Upper lobe of right lung (tissue), 1 donor: ENCODE data around the gene PLXNB1. TPM values are rescaled to one million over a fixed set of nuclear protein-coding genes. Genes with fewer than 3 reads are reported as not detected.
A peak's percentile ranks its signal among the peaks of the same experiment; 100 is the strongest.

ENCODE experiments used
- ATAC-seq: fragments of 200-7000 bp; cut with Tn5 transposase; one replicate; pipeline ENCODE4 v1.9.1; 2020; ENCODE audit warnings: mild to moderate bottlenecking, moderate library complexity
- DNase-seq: peaks from one replicate; pipeline ENCODE4 v3.0.0-alpha.2; 2020
- H3K27ac ChIP-seq: fragments of 200-600 bp; one replicate; pipeline ENCODE4 v1.8.0; 2022
- H3K27me3 ChIP-seq: fragments of 200-600 bp; one replicate; pipeline ENCODE4 v1.8.0; 2022; ENCODE audit warnings: mild to moderate bottlenecking
- H3K36me3 ChIP-seq: fragments of 200-600 bp; one replicate; pipeline ENCODE4 v1.8.0; 2022
- H3K4me1 ChIP-seq: fragments of 200-600 bp; one replicate; pipeline ENCODE4 v1.8.0; 2022
- H3K4me3 ChIP-seq: fragments of 200-600 bp; one replicate; pipeline ENCODE4 v1.8.0; 2022; ENCODE audit warnings: mild to moderate bottlenecking
- H3K9me3 ChIP-seq: fragments of 200-600 bp; one replicate; pipeline ENCODE4 v1.8.0; 2022
- intact Hi-C: fragments of 100-400 bp; cut with DNase I; formaldehyde crosslinking; loops from one replicate; pipeline ENCODE4 v1.11.0; 2022
- total RNA-seq: library from RNA; stranded (reverse); fragmentation: NEBNext Ultra II Directional; extraction: Animal tissue kit (Norgen Biotek cat#: 25700); gene quantifications from one replicate; pipeline ENCODE4 v1.2.1, GENCODE V29; 2021
- TF ChIP-seq, protein P1 (sequence below): fragments of 200-600 bp; IDR thresholded peaks from one replicate; pipeline ENCODE4 v1.8.0; 2022; ENCODE audit warnings: antibody characterized with exemption
- donor health status: DM: no; HTN: yes; CAD: no; lungs with severe emphysema.

PLXNB1 gene
- total RNA-seq, 1 donor from 2014 or later: 103 TPM

DNA sequence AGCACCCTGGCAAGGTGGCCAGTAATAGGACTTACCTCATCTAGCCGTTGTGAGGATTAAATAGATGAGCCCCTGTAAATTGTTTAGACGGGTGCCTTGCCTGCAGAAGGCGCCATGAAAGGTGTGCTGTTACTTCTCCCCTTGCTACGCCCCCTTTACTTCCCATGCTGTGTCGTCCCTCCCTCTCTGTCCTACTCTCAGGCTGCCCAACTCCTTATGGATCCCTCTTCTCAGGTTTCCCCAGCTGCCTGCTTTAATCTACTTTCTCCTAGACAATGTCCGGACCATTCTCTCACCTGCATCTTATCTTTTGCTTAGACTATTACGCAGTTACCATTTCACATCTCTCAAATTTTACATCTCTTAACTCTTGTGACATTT, 59.6 kb downstream of the PLXNB1 start:
- intact Hi-C loops: no loop called here
- DNase-seq (no peak), ATAC-seq (no peak)
- no peaks in the 10 kb centered on the region for H3K4me1 ChIP-seq
- no peaks in the 10 kb centered on the region for H3K27me3 ChIP-seq
- TF ChIP-seq, protein P1, sequence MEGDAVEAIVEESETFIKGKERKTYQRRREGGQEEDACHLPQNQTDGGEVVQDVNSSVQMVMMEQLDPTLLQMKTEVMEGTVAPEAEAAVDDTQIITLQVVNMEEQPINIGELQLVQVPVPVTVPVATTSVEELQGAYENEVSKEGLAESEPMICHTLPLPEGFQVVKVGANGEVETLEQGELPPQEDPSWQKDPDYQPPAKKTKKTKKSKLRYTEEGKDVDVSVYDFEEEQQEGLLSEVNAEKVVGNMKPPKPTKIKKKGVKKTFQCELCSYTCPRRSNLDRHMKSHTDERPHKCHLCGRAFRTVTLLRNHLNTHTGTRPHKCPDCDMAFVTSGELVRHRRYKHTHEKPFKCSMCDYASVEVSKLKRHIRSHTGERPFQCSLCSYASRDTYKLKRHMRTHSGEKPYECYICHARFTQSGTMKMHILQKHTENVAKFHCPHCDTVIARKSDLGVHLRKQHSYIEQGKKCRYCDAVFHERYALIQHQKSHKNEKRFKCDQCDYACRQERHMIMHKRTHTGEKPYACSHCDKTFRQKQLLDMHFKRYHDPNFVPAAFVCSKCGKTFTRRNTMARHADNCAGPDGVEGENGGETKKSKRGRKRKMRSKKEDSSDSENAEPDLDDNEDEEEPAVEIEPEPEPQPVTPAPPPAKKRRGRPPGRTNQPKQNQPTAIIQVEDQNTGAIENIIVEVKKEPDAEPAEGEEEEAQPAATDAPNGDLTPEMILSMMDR: no peak
- H3K27ac ChIP-seq: no peak overlapping the region
- H3K4me3 ChIP-seq: no peak overlapping the region
- no peaks in the 10 kb centered on the region for H3K9me3 ChIP-seq
- no peaks in the 10 kb centered on the region for H3K36me3 ChIP-seq

DNA sequence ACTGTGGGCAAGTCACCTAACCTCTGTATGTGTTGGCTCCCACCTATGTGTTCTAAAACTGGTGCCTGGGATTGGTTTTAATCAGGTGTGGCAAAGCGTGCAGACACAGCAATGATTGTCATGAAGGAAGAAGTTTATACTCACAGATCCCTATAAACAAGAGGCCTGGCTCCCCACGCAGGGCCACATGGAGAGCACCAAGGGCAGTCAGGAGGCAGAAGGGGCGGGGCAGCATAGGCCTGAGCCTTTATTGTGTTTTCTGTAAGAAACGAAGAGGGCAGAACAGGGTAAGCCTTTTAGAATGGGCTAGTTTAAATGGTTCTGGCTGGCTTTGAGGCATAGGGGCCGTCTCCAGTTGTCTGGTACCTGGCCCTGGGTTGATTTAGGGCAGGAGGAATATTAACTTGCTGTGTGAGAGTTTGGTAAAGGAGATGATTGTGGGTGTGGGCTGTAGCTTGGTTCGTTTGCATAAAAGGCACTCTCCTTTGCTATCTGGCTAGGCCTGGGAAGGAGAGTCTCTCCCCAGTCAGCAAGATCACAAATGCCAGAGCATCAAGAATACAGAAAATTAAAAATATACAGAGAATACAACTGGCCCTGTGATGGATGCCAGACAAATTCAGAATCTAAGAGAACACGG, 60.1 kb downstream of the PLXNB1 start:
- ATAC-seq: no peak
- TF ChIP-seq, protein P1: no peak
- DNase-seq: no peak

DNA sequence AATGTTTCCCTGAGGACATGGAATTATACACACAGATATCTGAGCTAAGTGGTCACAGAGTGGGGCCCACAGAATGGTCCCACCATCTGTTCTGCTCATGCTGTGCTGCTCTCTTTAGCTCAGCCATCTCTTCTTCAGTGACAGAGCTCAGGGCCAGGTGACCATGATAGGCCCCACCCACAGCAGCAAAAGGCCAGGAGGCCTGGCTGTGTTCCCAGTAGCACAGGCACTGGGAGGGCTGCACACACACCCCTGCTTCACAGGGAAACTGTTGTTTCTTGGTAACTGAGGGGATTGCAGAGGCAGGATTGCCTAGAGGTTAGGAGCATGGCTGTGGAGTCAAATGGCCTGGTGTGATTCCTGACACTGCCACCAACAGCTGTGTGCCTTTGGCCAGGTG, 62.7 kb downstream of the PLXNB1 start:
- TF ChIP-seq, protein P1: no peak
- Histone ChIP-seq H3K27ac (no peak overlapping the region), H3K9me3 (peaks cover 2% of the 10 kb centered on the region), H3K27me3 (no peaks in the 10 kb centered on the region), H3K36me3 (no peaks in the 10 kb centered on the region), H3K4me1 (no peaks in the 10 kb centered on the region), H3K4me3 (no peak overlapping the region)
- DNase-seq (no peak), ATAC-seq (peak; percentile 34)
- intact Hi-C loops: no loop called here

More for the DNA sequence above, 60.1 kb downstream of the PLXNB1 start:
- intact Hi-C loops: no loop called here
- Histone ChIP-seq H3K4me1 (no peaks in the 10 kb centered on the region), H3K36me3 (no peaks in the 10 kb centered on the region), H3K27ac (no peak overlapping the region), H3K4me3 (no peak overlapping the region), H3K27me3 (no peaks in the 10 kb centered on the region), H3K9me3 (no peaks in the 10 kb centered on the region)

DNA sequence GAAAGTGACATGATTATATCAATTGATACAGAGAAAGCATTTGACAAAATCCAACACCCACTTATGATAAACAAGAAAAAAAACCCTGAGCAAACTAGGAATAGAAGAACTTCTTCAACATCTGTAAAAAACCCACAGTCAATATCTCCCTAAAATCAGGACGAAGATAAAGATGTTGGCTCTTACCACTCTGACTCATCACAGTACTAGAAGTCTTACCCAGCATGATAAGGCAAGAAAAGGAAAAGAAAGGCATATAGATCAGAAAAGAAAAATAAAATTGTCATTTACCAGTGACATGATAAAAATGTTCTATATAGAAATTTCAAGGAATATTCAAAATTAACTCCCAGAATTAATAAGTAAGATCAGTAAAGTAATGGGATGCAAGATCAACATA, 65.0 kb downstream of the PLXNB1 start:
- ATAC-seq (no peak), DNase-seq (no peak)
- no peaks in the 10 kb centered on the region for H3K4me1 ChIP-seq
- intact Hi-C loops: no loop called here
- H3K4me3 ChIP-seq: no peak overlapping the region
- no peak overlapping the region for H3K27ac ChIP-seq
- peaks cover 7% of the 10 kb centered on the region for H3K9me3 ChIP-seq
- H3K27me3 ChIP-seq: no peaks in the 10 kb centered on the region
- H3K36me3 ChIP-seq: no peaks in the 10 kb centered on the region
- TF ChIP-seq, protein P1: no peak

DNA sequence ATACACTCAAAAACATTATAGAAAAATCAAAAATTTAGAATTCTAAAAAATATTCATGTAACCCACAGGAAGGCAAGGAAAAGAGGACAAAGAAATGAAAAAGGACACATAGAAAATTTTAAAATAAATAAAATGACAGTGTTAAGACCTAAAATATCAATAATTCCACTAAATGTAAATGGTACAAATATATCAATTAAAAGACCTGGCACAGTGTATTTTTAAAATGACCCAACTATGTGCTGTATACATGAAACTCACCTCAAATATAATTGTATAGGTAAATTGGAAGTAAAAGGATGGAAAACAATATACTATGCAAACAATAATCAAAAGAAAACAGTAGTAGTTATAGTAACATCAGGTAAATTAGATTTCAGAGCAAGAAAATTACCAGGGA, 68.0 kb downstream of the PLXNB1 start:
- Histone ChIP-seq H3K9me3 (peaks cover 7% of the 10 kb centered on the region), H3K4me1 (no peaks in the 10 kb centered on the region), H3K36me3 (no peaks in the 10 kb centered on the region), H3K4me3 (no peak overlapping the region), H3K27me3 (no peaks in the 10 kb centered on the region), H3K27ac (no peak overlapping the region)
- intact Hi-C loops: no loop called here
- TF ChIP-seq, protein P1: no peak
- ATAC-seq (no peak), DNase-seq (no peak)

DNA sequence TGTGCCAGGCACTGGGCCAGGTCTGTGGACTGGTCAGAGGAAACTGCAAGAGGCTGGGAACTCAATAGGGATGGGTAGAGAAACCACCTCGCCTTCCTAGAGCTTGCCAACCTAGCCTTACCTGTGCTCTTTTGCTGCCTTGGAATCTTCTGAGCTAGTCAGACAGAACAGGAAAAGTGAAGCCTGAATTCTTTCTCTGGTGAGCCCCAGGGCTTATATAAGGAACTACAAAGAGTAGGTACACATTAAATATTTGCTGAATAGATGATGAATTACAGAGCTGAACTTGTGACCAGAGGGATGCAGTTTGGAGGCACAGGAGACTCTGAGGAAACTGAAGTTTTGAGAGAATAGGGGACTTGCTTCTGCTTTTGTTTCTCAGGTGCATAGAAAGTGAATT, 73.5 kb downstream of the PLXNB1 start:
- no peak overlapping the region for H3K27ac ChIP-seq
- no peaks in the 10 kb centered on the region for H3K27me3 ChIP-seq
- ATAC-seq (no peak), DNase-seq (no peak)
- H3K4me1 ChIP-seq: no peaks in the 10 kb centered on the region
- intact Hi-C loops: no loop called here
- TF ChIP-seq, protein P1: no peak
- H3K4me3 ChIP-seq: no peak overlapping the region
- no peaks in the 10 kb centered on the region for H3K9me3 ChIP-seq
- H3K36me3 ChIP-seq: no peaks in the 10 kb centered on the region
